Measurements from ENCODE around the gene CLDN3.
"Not testable (repeated sequence)": the region's sequence is repeated elsewhere in the genome, so short reads cannot be mapped to it uniquely, and the experiment has no call there.

Gene CLDN3

GRCh38 chr7:73770002-73770859 is at the start of gene CLDN3:
Gene CLDN3, minus strand, starts transcription at chr7:73770270. Its CDS starts 221 bp downstream, at chr7:73770049.
- no peak for DNase-seq (ENCODE audit: low read depth in 4 of 4, low spot score in 1 of 4)

- DNase-seq (ENCODE audit: low read depth in 4 of 4, low spot score in 1 of 4) = no peak
These were observed 47.1 kb upstream of the CLDN3 start for GRCh38 chr7:73817121-73817520.

- DNase-seq (ENCODE audit: low read depth in 4 of 4, low spot score in 1 of 4) = no peak
These were observed 45.4 kb upstream of the CLDN3 start for GRCh38 chr7:73815436-73815835.

GRCh38 chr7:73812996-73813395 is 42.9 kb upstream of the CLDN3 start:
- no peak for DNase-seq (ENCODE audit: low read depth in 4 of 4, low spot score in 1 of 4)

- peak; percentile 11 to 38 (median 27) for DNase-seq (ENCODE audit: low read depth in 4 of 4, low spot score in 1 of 4)
These were observed 41.7 kb upstream of the CLDN3 start for GRCh38 chr7:73811760-73812168.

- DNase-seq (ENCODE audit: low read depth in 4 of 4, low spot score in 1 of 4) = no peak
These were observed 40.9 kb upstream of the CLDN3 start for GRCh38 chr7:73810998-73811360.

- DNase-seq (ENCODE audit: low read depth in 4 of 4, low spot score in 1 of 4) = no peak
These were observed 39.4 kb upstream of the CLDN3 start for GRCh38 chr7:73809467-73809951.

GRCh38 chr7:73802459-73802858 is 32.4 kb upstream of the CLDN3 start:
- no peak for DNase-seq (ENCODE audit: low read depth in 4 of 4, low spot score in 1 of 4)

GRCh38 chr7:73801577-73801976 is 31.5 kb upstream of the CLDN3 start:
- no peak for DNase-seq (ENCODE audit: low read depth in 4 of 4, low spot score in 1 of 4)

- no peak for DNase-seq (ENCODE audit: low read depth in 4 of 4, low spot score in 1 of 4)
These were observed 29.4 kb upstream of the CLDN3 start for GRCh38 chr7:73799282-73800141.

- not testable (repeated sequence) for DNase-seq (ENCODE audit: low read depth in 4 of 4, low spot score in 1 of 4)
These were observed 27.1 kb upstream of the CLDN3 start for GRCh38 chr7:73797176-73797575.

- not testable (repeated sequence) for DNase-seq (ENCODE audit: low read depth in 4 of 4, low spot score in 1 of 4)
These were observed 26.6 kb upstream of the CLDN3 start for GRCh38 chr7:73796656-73797055.

- DNase-seq (ENCODE audit: low read depth in 4 of 4, low spot score in 1 of 4) = not testable (repeated sequence)
These were observed 25.1 kb upstream of the CLDN3 start for GRCh38 chr7:73795188-73795587.

- DNase-seq (ENCODE audit: low read depth in 4 of 4, low spot score in 1 of 4) = not testable (repeated sequence)
These were observed 21.2 kb upstream of the CLDN3 start for GRCh38 chr7:73791170-73791690.

GRCh38 chr7:73789051-73789450 is 19.0 kb upstream of the CLDN3 start:
- no peak for DNase-seq (ENCODE audit: low read depth in 4 of 4, low spot score in 1 of 4)

GRCh38 chr7:73787786-73788048 is 17.6 kb upstream of the CLDN3 start:
- not testable (repeated sequence) for DNase-seq (ENCODE audit: low read depth in 4 of 4, low spot score in 1 of 4)

- no peak for DNase-seq (ENCODE audit: low read depth in 4 of 4, low spot score in 1 of 4)
These were observed 16.5 kb upstream of the CLDN3 start for GRCh38 chr7:73786588-73786987.

GRCh38 chr7:73779517-73779916 is 9.4 kb upstream of the CLDN3 start:
- DNase-seq (ENCODE audit: low read depth in 4 of 4, low spot score in 1 of 4) = no peak

GRCh38 chr7:73778801-73779389 is 8.8 kb upstream of the CLDN3 start:
- no peak for DNase-seq (ENCODE audit: low read depth in 4 of 4, low spot score in 1 of 4)

- no peak for DNase-seq (ENCODE audit: low read depth in 4 of 4, low spot score in 1 of 4)
These were observed 4.9 kb upstream of the CLDN3 start for GRCh38 chr7:73774923-73775322.

GRCh38 chr7:73773700-73774517 is 3.8 kb upstream of the CLDN3 start:
- DNase-seq (ENCODE audit: low read depth in 4 of 4, low spot score in 1 of 4) = no peak
